ENCODE data around the gene IRF2. TPM values are rescaled to one million over a fixed set of nuclear protein-coding genes. Genes with fewer than 3 reads are reported as not detected.

IRF2 gene
- total RNA-seq, 2 experiments from 2014 or later = 59.7 to 65.3 TPM

DNA sequence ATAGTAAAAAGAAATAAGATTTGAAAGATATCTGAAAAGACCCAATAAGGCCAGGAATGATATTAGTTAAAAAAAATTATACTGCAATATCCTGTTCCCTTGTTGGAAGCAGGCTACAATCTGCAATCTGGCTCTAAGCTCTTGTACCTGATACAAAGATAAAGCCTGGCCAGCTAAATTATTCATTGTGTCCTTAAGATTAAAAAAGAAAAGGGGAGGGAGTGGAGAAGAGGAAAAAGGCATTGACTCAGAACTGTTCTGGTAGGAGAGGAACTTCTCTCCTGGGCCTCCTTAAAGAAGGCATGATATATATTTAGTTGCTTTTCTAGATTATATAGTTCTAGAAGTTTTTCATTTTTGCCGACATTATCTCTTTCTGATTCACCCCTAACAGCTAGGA is 46.7 kb downstream of the IRF2 start:
- Mint-ChIP-seq H3K4me1 (ENCODE audit: low read depth) (peaks cover 39% of the 10 kb centered on the region), H3K27me3 (ENCODE audit: low read depth) (no peaks in the 10 kb centered on the region), H3K36me3 (ENCODE audit: low read depth) (peaks cover 60% of the 10 kb centered on the region), H3K4me3 (no peak overlapping the region), H3K27ac (peak overlapping the region; percentile 53), H3K9me3 (ENCODE audit: insufficient read depth) (peaks cover under 1% of the 10 kb centered on the region)
- ChIA-PET CTCF (interaction anchor here (0.9 kb wide), 1 partner anchor 112 kb away, joined by 3 read pairs; no protein-coding TSS in a partner anchor), POLR2A (interaction anchor here (0.6 to 1.2 kb wide), 4 partner anchors 10 to 109 kb away, joined by 3 to 4 read pairs (median 3); partner anchors contain the start of gene IRF2)
- DNase-seq = no peak
- no peak for ATAC-seq

DNA sequence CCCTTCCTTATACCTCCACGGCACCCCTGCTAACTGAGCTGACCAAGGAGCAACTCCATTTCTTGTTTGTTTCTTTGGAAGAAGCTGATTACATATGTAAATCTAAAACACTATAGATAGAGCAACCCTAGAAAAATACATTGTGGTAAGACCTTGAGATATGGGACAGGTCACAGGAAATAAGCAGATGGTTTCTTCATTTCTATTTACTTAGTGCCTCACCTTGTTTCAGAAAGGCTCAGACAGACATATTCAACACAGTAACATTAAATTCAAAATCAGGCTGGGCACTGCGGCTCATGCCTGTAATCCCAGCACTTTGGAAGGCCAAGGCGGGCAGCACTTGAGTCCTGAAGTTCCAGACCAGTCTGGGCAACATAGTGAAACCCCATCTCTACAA is 47.3 kb downstream of the IRF2 start:
- Mint-ChIP-seq H3K27me3 (ENCODE audit: low read depth) (no peaks in the 10 kb centered on the region), H3K27ac (peak overlapping the region; percentile 71), H3K4me3 (no peak overlapping the region), H3K4me1 (ENCODE audit: low read depth) (peaks cover 45% of the 10 kb centered on the region), H3K9me3 (ENCODE audit: insufficient read depth) (peaks cover 4% of the 10 kb centered on the region), H3K36me3 (ENCODE audit: low read depth) (peaks cover 62% of the 10 kb centered on the region)
- ATAC-seq = no peak
- ChIA-PET CTCF (no interaction called here), POLR2A (interaction anchor here (0.6 kb wide), 1 partner anchor 13 kb away, joined by 3 read pairs; no protein-coding TSS in a partner anchor)
- no peak for DNase-seq

DNA sequence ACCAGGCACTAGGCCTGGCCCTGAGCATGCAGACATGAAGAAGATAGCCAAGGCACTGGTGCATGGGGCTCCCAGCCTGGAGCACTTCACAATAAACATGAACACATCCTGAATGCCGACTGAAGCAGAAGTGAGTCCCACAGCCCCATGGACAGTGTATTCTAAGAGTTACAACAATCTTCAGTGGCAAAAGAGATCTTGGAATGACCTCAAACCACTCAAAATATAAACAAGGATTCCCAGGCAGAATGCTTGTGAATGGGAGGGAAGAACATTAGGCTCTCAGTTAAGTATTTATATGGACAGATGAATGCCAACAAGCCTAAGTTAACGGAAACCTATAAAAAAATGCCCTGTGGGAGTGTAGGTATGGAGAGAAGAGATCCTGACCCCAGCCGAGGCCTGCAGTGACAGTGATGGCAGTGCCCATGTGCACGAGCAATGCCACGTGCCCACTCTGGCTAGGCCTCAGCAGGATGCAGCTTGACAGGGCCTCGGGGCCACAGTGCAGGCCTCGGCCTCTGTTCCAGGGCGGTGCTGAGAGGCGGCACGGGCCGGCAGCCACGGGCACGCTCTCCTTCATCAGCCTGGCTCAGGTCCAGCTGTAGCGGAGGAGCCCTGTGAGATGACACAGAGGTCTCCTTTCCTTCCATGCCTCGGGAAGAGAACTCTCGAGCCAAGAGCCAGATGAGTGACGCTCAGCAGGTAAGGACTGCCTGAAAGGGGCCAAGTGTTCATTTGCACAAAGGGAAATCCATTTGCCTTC is 49.2 kb downstream of the IRF2 start:
- peaks cover 62% of the 10 kb centered on the region for H3K4me1 Mint-ChIP-seq (ENCODE audit: low read depth)
- POLR2A ChIA-PET = no interaction called here
- DNase-seq (no peak), ATAC-seq (no peak)
- no peak overlapping the region for H3K4me3 Mint-ChIP-seq
- H3K36me3 Mint-ChIP-seq (ENCODE audit: low read depth) = peaks cover 77% of the 10 kb centered on the region
- peaks cover 4% of the 10 kb centered on the region for H3K9me3 Mint-ChIP-seq (ENCODE audit: insufficient read depth)
- peak overlapping the region; percentile 44 for H3K27ac Mint-ChIP-seq
- CTCF ChIA-PET = no interaction called here
- no peaks in the 10 kb centered on the region for H3K27me3 Mint-ChIP-seq (ENCODE audit: low read depth)

DNA sequence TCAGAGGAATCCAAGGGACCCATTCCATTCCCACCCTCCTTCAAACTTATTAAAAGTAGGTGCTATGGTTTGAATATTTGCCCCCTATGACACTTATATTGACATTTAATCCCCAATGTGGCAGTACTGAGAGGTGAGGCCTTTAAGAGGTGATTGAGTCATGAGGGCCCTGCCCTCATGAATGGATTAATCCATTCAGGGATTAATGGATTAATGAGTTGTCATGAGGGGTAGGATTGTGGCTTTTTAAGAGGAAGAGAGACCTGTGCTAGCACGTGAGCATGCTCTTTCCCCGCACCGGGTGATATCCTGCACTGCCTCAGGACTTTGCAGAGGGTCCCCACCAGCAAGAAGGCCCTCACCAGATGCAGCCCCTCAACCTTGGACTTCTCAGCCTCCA is 50.1 kb downstream of the IRF2 start:
- H3K27me3 Mint-ChIP-seq (ENCODE audit: low read depth) = no peaks in the 10 kb centered on the region
- peaks cover 4% of the 10 kb centered on the region for H3K9me3 Mint-ChIP-seq (ENCODE audit: insufficient read depth)
- no peak overlapping the region for H3K4me3 Mint-ChIP-seq
- H3K36me3 Mint-ChIP-seq (ENCODE audit: low read depth) = peaks cover 86% of the 10 kb centered on the region
- peaks cover 71% of the 10 kb centered on the region for H3K4me1 Mint-ChIP-seq (ENCODE audit: low read depth)
- ChIA-PET POLR2A (no interaction called here), CTCF (no interaction called here)
- H3K27ac Mint-ChIP-seq = no peak overlapping the region
- DNase-seq (no peak), ATAC-seq (no peak)

DNA sequence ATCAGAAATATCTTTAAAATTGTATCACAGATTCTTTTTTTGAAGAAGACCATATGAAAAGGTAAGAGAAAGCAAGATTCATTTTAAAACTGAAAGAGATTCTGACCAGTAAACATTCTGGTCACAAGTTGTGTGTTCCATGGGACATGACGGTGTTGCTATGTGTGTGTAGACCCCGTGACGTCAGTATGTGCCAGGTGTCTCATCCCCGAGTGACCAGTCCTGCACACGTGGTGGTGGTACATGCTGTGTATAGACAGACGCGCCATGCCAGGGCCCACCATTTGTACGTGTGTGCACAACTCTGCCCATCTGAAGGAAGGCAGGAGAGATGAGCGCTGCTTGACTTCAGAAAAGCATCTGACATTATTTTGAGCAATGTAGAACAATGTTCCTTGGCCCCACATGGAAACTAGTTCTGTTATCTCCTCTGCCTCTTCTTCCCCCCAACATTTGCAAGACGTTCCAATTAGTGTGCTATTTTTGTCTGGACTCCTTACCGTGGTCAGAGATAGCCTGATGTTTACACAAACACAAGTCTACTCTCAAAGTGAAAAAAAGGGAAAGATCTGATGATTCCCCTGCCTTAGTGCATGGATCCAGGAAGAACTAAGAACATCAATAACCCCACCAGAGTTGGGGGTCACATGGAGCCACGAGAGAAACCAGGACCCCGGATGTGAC is 51.2 kb downstream of the IRF2 start:
- peaks cover 93% of the 10 kb centered on the region for H3K36me3 Mint-ChIP-seq (ENCODE audit: low read depth)
- ATAC-seq = no peak
- POLR2A ChIA-PET = no interaction called here
- H3K27me3 Mint-ChIP-seq (ENCODE audit: low read depth) = no peaks in the 10 kb centered on the region
- CTCF ChIA-PET = no interaction called here
- H3K27ac Mint-ChIP-seq = peak overlapping the region; percentile 16
- peaks cover 4% of the 10 kb centered on the region for H3K9me3 Mint-ChIP-seq (ENCODE audit: insufficient read depth)
- H3K4me3 Mint-ChIP-seq = no peak overlapping the region
- peaks cover 82% of the 10 kb centered on the region for H3K4me1 Mint-ChIP-seq (ENCODE audit: low read depth)
- DNase-seq = no peak

DNA sequence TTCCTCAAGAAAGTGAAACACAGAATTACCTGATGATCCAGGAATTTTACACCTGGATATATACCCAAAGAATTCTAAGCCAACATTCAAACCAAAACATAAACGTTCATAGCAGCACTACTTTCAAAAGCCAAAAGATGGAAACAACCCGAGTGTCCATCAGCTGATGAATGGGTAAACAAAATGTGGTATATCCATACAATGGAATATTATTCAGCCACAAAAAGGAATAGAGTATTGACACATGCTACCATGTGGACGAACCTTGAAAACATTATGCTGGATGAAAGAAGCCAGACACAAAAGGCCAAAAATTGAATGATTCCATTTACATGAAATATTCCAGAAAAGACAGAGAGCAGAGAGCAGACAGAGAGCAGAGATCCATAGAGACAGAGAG is 52.0 kb downstream of the IRF2 start:
- ATAC-seq = no peak
- Mint-ChIP-seq H3K27ac (no peak overlapping the region), H3K4me3 (no peak overlapping the region), H3K27me3 (ENCODE audit: low read depth) (no peaks in the 10 kb centered on the region), H3K9me3 (ENCODE audit: insufficient read depth) (peaks cover 4% of the 10 kb centered on the region), H3K4me1 (ENCODE audit: low read depth) (peaks cover 82% of the 10 kb centered on the region), H3K36me3 (ENCODE audit: low read depth) (peaks cover 95% of the 10 kb centered on the region)
- POLR2A ChIA-PET = interaction anchor here (2.0 kb wide), 1 partner anchor 53 kb away, joined by 6 read pairs; no protein-coding TSS in a partner anchor
- no peak for DNase-seq
- CTCF ChIA-PET = interaction anchor here (1.5 kb wide), 1 partner anchor 158 kb away, joined by 5 read pairs; no protein-coding TSS in a partner anchor

DNA sequence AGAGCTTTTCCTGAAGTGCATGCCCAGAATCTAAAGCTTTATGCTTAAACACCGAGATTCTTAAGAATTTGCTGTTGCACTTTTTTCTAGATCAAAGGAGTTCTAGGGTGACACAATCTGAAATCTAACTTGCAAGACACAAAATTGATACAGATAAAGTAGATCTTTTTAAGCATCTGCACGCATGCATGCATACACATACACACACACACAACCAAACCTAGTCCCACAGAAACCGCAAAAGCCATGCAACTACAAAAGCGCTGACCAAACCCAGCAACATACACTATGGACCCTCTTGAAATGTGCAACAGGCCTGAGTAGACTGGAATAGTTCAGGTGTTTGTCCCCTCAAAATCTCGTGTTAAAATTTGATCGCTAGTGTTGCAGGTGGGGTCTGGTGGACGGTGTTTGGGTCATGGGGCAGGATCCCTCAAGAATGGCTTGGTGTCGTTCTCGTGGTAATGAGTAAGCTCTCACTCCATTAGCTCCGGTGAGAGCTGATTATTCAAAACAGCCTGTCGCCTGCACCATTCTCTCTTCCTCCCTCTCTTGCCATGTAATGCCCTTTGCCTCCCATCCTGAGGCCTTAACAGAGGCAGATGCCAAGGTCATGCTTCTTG is 52.7 kb downstream of the IRF2 start:
- H3K27ac Mint-ChIP-seq = peak overlapping the region; percentile 73
- H3K36me3 Mint-ChIP-seq (ENCODE audit: low read depth) = peaks cover 89% of the 10 kb centered on the region
- no peaks in the 10 kb centered on the region for H3K27me3 Mint-ChIP-seq (ENCODE audit: low read depth)
- H3K9me3 Mint-ChIP-seq (ENCODE audit: insufficient read depth) = peaks cover 4% of the 10 kb centered on the region
- peak overlapping the region; percentile 11 for H3K4me3 Mint-ChIP-seq
- ChIA-PET POLR2A (interaction anchor here (0.7 to 2.0 kb wide), 3 partner anchors 53 to 110 kb away, joined by 3 to 6 read pairs (median 5); partner anchors contain the start of gene IRF2), CTCF (interaction anchor here (1.4 to 1.5 kb wide), 3 partner anchors 12 to 157 kb away, joined by 3 to 5 read pairs (median 5); no protein-coding TSS in a partner anchor)
- DNase-seq (no peak), ATAC-seq (no peak)
- peaks cover 76% of the 10 kb centered on the region for H3K4me1 Mint-ChIP-seq (ENCODE audit: low read depth)

DNA sequence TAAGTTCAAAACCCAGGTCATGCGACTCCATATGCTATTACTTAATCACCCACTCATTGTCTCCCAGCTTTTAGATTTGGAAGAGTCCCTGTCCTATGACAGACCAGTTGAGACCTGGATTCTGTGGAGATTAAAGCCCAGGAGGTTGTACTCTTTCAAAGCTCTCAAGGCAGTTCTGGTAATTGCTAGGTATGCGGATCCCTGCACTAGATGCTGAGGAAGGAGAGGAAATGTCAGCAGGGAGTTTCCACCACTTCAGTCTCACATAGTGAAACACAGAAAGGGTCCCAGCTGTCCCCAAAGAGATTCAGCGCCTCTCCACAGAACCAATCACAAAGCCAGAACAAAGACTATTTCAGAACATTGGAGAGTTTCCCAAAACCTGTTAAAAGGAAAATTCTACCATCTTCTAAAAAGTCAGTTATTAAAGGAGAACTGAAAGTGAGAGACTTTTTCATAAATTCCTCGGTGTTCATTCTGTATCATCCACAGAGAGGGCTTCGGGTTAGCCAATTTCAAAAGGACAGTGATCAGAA is 53.4 kb downstream of the IRF2 start:
- POLR2A ChIA-PET = interaction anchor here (0.7 to 2.0 kb wide), 4 partner anchors 13 to 110 kb away, joined by 3 to 6 read pairs (median 5); partner anchors contain the start of gene IRF2
- H3K9me3 Mint-ChIP-seq (ENCODE audit: insufficient read depth) = peaks cover 4% of the 10 kb centered on the region
- no peaks in the 10 kb centered on the region for H3K27me3 Mint-ChIP-seq (ENCODE audit: low read depth)
- H3K4me3 Mint-ChIP-seq = peak overlapping the region; percentile 49
- H3K27ac Mint-ChIP-seq = peak overlapping the region; percentile 73
- H3K4me1 Mint-ChIP-seq (ENCODE audit: low read depth) = peaks cover 77% of the 10 kb centered on the region
- ATAC-seq (no peak), DNase-seq (no peak)
- peaks cover 87% of the 10 kb centered on the region for H3K36me3 Mint-ChIP-seq (ENCODE audit: low read depth)
- CTCF ChIA-PET = interaction anchor here (1.1 to 1.5 kb wide), 5 partner anchors 12 to 157 kb away, joined by 3 to 5 read pairs (median 5); no protein-coding TSS in a partner anchor

DNA sequence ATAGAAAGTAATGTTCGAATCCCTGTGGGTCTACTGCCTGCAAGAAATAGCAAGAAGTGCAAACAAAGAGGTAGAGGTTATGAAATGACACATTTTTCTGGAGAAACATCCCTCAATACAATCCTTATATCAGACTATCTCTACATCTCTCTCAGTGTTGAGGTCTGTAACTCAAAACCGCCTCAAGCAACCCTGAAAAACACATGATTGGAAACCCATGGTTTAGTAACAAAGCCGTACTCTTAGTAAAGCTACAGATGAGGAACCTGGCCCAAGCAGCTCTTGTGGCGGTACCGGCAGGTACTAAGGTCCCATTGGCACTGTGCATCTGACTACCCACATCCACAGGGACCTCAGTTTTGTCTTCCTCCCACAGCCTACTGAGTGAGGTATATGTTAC is 53.9 kb downstream of the IRF2 start:
- peak overlapping the region; percentile 73 for H3K27ac Mint-ChIP-seq

DNA sequence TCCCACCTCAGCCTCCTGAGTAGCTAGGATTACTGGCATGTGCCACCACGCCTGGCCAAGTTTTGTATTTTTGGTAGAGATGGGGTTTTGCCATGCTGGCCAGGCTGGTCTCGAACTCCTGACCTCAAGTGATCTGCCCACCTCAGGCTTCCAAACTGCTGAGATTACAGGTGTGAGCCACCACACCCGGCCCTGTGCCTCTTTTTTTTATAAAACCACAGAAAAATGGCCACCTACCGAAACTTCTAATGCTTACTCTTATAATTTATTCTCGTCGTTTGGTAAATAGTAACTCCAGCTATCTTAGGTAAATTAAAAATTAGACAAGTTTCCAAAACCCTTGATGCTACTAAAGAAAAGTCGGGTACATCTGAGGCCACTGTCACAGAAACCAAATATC is 54.4 kb downstream of the IRF2 start:
- Mint-ChIP-seq H3K4me1 (ENCODE audit: low read depth) (peaks cover 84% of the 10 kb centered on the region), H3K27me3 (ENCODE audit: low read depth) (no peaks in the 10 kb centered on the region), H3K27ac (peak overlapping the region; percentile 73), H3K9me3 (ENCODE audit: insufficient read depth) (peaks cover 4% of the 10 kb centered on the region), H3K4me3 (no peak overlapping the region), H3K36me3 (ENCODE audit: low read depth) (peaks cover 88% of the 10 kb centered on the region)
- DNase-seq (no peak), ATAC-seq (no peak)
- ChIA-PET POLR2A (interaction anchor here (0.6 to 1.4 kb wide), 2 partner anchors 54 to 150 kb away, joined by 3 to 5 read pairs; partner anchors contain the start of gene IRF2), CTCF (interaction anchor here (1.1 to 1.2 kb wide), 2 partner anchors 11 to 156 kb away, joined by 3 to 5 read pairs; no protein-coding TSS in a partner anchor)

More for the DNA sequence above, 53.9 kb downstream of the IRF2 start:
- ChIA-PET POLR2A (interaction anchor here (0.6 to 2.0 kb wide), 4 partner anchors 13 to 151 kb away, joined by 3 to 6 read pairs (median 5); partner anchors contain the start of gene IRF2), CTCF (interaction anchor here (1.1 to 1.4 kb wide), 4 partner anchors 12 to 156 kb away, joined by 3 to 5 read pairs (median 4); no protein-coding TSS in a partner anchor)
- Mint-ChIP-seq H3K9me3 (ENCODE audit: insufficient read depth) (peaks cover 4% of the 10 kb centered on the region), H3K4me1 (ENCODE audit: low read depth) (peaks cover 82% of the 10 kb centered on the region), H3K4me3 (no peak overlapping the region), H3K27me3 (ENCODE audit: low read depth) (no peaks in the 10 kb centered on the region), H3K36me3 (ENCODE audit: low read depth) (peaks cover 88% of the 10 kb centered on the region)
- DNase-seq (no peak), ATAC-seq (no peak)

All from activated CD8-positive, alpha-beta T cell treated with anti-CD3 and anti-CD28 coated beads, Interleukin-2, amount 10 ng/mL, durations not matched to agents 7 days and 5 days (primary cell).